ENCODE data around the gene SRM.

DNA sequence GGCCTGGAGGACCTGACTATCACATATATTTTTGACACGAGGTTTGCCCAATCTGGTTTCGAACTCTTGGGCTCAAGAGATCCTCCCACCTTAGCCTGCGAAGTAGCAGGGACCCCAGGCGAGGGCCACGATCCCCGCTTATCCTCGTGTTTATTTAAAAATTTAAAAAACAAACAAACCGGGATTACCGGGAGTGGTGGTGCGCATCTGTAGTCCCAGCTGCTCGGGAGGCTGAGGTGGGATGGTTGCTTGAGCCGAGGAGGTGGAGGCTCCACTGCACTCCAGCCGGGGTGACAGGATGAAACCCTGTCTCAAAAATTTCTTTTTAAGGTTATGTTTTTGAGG lies 40.3 kb upstream of the SRM start:
- no peak for TF ChIP-seq EZH2 (IDR thresholded peaks at IDR 0.05; ENCODE audit: low read length, missing control alignments)
- TF ChIP-seq, protein P1, sequence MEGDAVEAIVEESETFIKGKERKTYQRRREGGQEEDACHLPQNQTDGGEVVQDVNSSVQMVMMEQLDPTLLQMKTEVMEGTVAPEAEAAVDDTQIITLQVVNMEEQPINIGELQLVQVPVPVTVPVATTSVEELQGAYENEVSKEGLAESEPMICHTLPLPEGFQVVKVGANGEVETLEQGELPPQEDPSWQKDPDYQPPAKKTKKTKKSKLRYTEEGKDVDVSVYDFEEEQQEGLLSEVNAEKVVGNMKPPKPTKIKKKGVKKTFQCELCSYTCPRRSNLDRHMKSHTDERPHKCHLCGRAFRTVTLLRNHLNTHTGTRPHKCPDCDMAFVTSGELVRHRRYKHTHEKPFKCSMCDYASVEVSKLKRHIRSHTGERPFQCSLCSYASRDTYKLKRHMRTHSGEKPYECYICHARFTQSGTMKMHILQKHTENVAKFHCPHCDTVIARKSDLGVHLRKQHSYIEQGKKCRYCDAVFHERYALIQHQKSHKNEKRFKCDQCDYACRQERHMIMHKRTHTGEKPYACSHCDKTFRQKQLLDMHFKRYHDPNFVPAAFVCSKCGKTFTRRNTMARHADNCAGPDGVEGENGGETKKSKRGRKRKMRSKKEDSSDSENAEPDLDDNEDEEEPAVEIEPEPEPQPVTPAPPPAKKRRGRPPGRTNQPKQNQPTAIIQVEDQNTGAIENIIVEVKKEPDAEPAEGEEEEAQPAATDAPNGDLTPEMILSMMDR (conservative IDR thresholded peaks at IDR 0.05 in 1 of 2, IDR thresholded peaks at IDR 0.05 in 1 of 2; ENCODE audit: low read depth in 1 of 2, low read length in 2 of 2): no peak

Measured in fibroblast of lung (primary cell).